H1 (cell line): Measurements from ENCODE around the gene ABCC6. TPM values are rescaled to one million over a fixed set of nuclear protein-coding genes. Genes with fewer than 3 reads are reported as not detected.

Experiments used
- CTCF ChIA-PET: fragments of 300-600 bp; sonication (Branson Sonifier 250); formaldehyde crosslinking; loops from one replicate; lab custom pipeline; 2021; ENCODE audit not compliant: partially characterized antibody; lab: Charles Lee
- POLR2A ChIA-PET: fragments of 300-600 bp; sonication (Branson Sonifier 250); formaldehyde crosslinking; loops from one replicate; lab custom pipeline; 2021; ENCODE audit warnings: inconsistent platforms; ENCODE audit not compliant: partially characterized antibody; lab: Charles Lee
- DNase-seq, 2 experiments: peaks; one replicate each; pipeline versions ENCODE4 v3.0.0 to v3.0.0-alpha.2; 2010 to 2022; ENCODE audit warnings: low spot score in 2 of 2, low read depth in 1 of 2, mixed read lengths in 1 of 2
- FAIRE-seq: peaks from 2 replicates; lab custom pipeline; 2011; peaks lifted over from hg19 to GRCh38; lab: Jason Lieb, UNC
- H2AFZ ChIP-seq: 2 replicates; pipeline ENCODE4 v1.8.1; 2012; ENCODE audit warnings: low read length, inconsistent platforms
- H2AK5ac ChIP-seq: 2 replicates; pipeline ENCODE4 v1.6.1; 2013; ENCODE audit warnings: low read depth, low read length
- H2BK120ac ChIP-seq: replicated peaks from 2 replicates; pipeline ENCODE3; 2013; ENCODE audit warnings: low read depth, low read length, inconsistent platforms
- H2BK12ac ChIP-seq: 2 replicates; pipeline ENCODE4 v1.6.1; 2013; ENCODE audit warnings: low read depth, low read length
- H2BK15ac ChIP-seq: 2 replicates; pipeline ENCODE4 v1.6.1; 2013; ENCODE audit warnings: low read length
- H2BK20ac ChIP-seq: 2 replicates; pipeline ENCODE4 v1.6.1; 2013; ENCODE audit warnings: low read length
- H2BK5ac ChIP-seq: 2 replicates; pipeline ENCODE4 v1.6.1; 2013; ENCODE audit warnings: low read depth, low read length
- H3K14ac ChIP-seq: 2 replicates; pipeline ENCODE4 v1.6.1; 2013; ENCODE audit warnings: inconsistent platforms; ENCODE audit not compliant: insufficient read length
- H3K18ac ChIP-seq: 2 replicates; pipeline ENCODE4 v1.6.1; 2013; ENCODE audit warnings: low read length; ENCODE audit errors: extremely low read depth
- H3K23ac ChIP-seq: 2 replicates; pipeline ENCODE4 v1.6.1; 2013; ENCODE audit warnings: inconsistent platforms; ENCODE audit not compliant: insufficient read length
- H3K23me2 ChIP-seq: 2 replicates; pipeline ENCODE4 v1.6.1; 2013; ENCODE audit warnings: low read depth, low read length
- H3K27ac ChIP-seq: 2 replicates; pipeline ENCODE4 v1.6.1; 2011; ENCODE audit warnings: low read depth, low read length, inconsistent platforms
- H3K27me3 ChIP-seq, 4 experiments: replicated peaks in 1 of 4; 1 replicate in 1 of 4; 2 replicates in 3 of 4; pipeline versions ENCODE4 v1.6.1 to v1.8.1; 2011 to 2013; ENCODE audit warnings: low read length in 3 of 4, mild to moderate bottlenecking in 3 of 4, inconsistent platforms in 2 of 4, mixed read lengths in 2 of 4, moderate library complexity in 1 of 4; ENCODE audit not compliant: control insufficient read depth in 3 of 4, insufficient read depth in 3 of 4; ENCODE audit errors: extremely low read depth in 1 of 4
- H3K36me3 ChIP-seq, 4 experiments: 2 replicates each; pipeline versions ENCODE4 v1.6.1 to v1.8.1; 2011 to 2013; ENCODE audit warnings: mild to moderate bottlenecking in 4 of 4, low read length in 3 of 4, moderate library complexity in 2 of 4, control low read depth in 1 of 4, inconsistent platforms in 1 of 4; ENCODE audit not compliant: insufficient read depth in 4 of 4, control insufficient read depth in 2 of 4
- H3K4ac ChIP-seq: replicated peaks from 2 replicates; pipeline ENCODE3; 2013; ENCODE audit warnings: low read length, low read depth, mixed read lengths, inconsistent platforms; ENCODE audit not compliant: insufficient read length
- H3K4me1 ChIP-seq, 4 experiments: replicated peaks in 1 of 4; 1 replicate in 1 of 4; 2 replicates in 3 of 4; pipeline versions ENCODE4 v1.6.1 to v1.8.1; 2011 to 2013; ENCODE audit warnings: low read length in 3 of 4, inconsistent platforms in 2 of 4, mixed read lengths in 1 of 4; ENCODE audit not compliant: insufficient read depth in 4 of 4, control insufficient read depth in 3 of 4
- H3K4me2 ChIP-seq, 2 experiments: 2 replicates each; pipeline versions ENCODE4 v1.6.1 to v1.8.1; 2011 to 2013; ENCODE audit warnings: low read depth in 2 of 2, low read length in 2 of 2, control low read depth in 1 of 2, inconsistent platforms in 1 of 2, mild to moderate bottlenecking in 1 of 2; ENCODE audit not compliant: insufficient read depth in 1 of 2
- H3K4me3 ChIP-seq, 4 experiments: fragments of 200-600, 300-600 bp in 1 of 4; sonication (generic), shearing (Covaris generic), sonication (Bioruptor Twin) in 1 of 4; 2 replicates each; pipeline versions ENCODE4 v1.5.1 to v1.8.1; 2011 to 2016; ENCODE audit warnings: low read length in 4 of 4, low read depth in 3 of 4, control low read depth in 2 of 4, inconsistent platforms in 2 of 4, mild to moderate bottlenecking in 2 of 4, mixed read lengths in 1 of 4, moderate library complexity in 1 of 4; ENCODE audit not compliant: insufficient read depth in 2 of 4; ENCODE audit errors: extremely low read depth in 1 of 4
- H3K56ac ChIP-seq: replicated peaks from 2 replicates; pipeline ENCODE3; 2013; ENCODE audit warnings: low read depth, mild to moderate bottlenecking, mixed read lengths, low read length, inconsistent platforms; ENCODE audit not compliant: insufficient read length
- H3K79me1 ChIP-seq: 2 replicates; pipeline ENCODE4 v1.6.1; 2013; ENCODE audit warnings: low read depth, low read length, control low read depth
- H3K79me2 ChIP-seq, 2 experiments: 2 replicates each; pipeline versions ENCODE4 v1.6.1 to v1.8.1; 2012 to 2013; ENCODE audit warnings: low read length in 2 of 2, mild to moderate bottlenecking in 2 of 2, inconsistent platforms in 1 of 2; ENCODE audit not compliant: insufficient read depth in 2 of 2, control insufficient read depth in 1 of 2
- H3K9ac ChIP-seq, 4 experiments: replicated peaks in 1 of 4; 1 replicate in 1 of 4; 2 replicates in 3 of 4; pipeline versions ENCODE4 v1.6.1 to v1.8.1; 2011 to 2013; ENCODE audit warnings: low read depth in 3 of 4, low read length in 3 of 4, control low read depth in 2 of 4, mild to moderate bottlenecking in 2 of 4, moderate library complexity in 2 of 4, inconsistent platforms in 1 of 4; ENCODE audit errors: extremely low read depth in 1 of 4
- H3K9me3 ChIP-seq, 2 experiments: 2 replicates each; pipeline versions ENCODE4 v1.6.1 to v1.8.1; 2012 to 2013; ENCODE audit warnings: mild to moderate bottlenecking in 2 of 2, moderate library complexity in 2 of 2, control low read depth in 1 of 2, inconsistent platforms in 1 of 2, low read depth in 1 of 2, low read length in 1 of 2, mixed read lengths in 1 of 2; ENCODE audit not compliant: insufficient read depth in 2 of 2
- H4K20me1 ChIP-seq, 2 experiments: replicated peaks in 1 of 2; 2 replicates each; pipeline versions ENCODE3 to v1.8.1; 2011 to 2013; ENCODE audit warnings: inconsistent platforms in 2 of 2, low read length in 2 of 2, mild to moderate bottlenecking in 1 of 2; ENCODE audit not compliant: insufficient read depth in 2 of 2, control insufficient read depth in 1 of 2
- H4K5ac ChIP-seq: 2 replicates; pipeline ENCODE4 v1.6.1; 2013; ENCODE audit warnings: low read length, low read depth, mixed read lengths, inconsistent platforms; ENCODE audit not compliant: insufficient read length
- H4K8ac ChIP-seq: 2 replicates; pipeline ENCODE4 v1.8.0; 2013; ENCODE audit warnings: mild to moderate bottlenecking, moderate library complexity, low read length, inconsistent platforms; ENCODE audit not compliant: insufficient read depth; ENCODE audit errors: extremely low read depth
- H4K91ac ChIP-seq: replicated peaks from 2 replicates; pipeline ENCODE3; 2013; ENCODE audit warnings: low read length, mixed read lengths, inconsistent platforms; ENCODE audit not compliant: insufficient read length
- CEBPB ChIP-seq: IDR thresholded peaks from 2 replicates; pipeline ENCODE4 v1.6.1; 2012; ENCODE audit warnings: low read depth, low read length
- GTF2F1 ChIP-seq: IDR thresholded peaks from 2 replicates; pipeline ENCODE4 v1.6.1; 2012; ENCODE audit warnings: low read depth, low read length, improper control_type of control experiment, borderline replicate concordance
- POLR2AphosphoS5 ChIP-seq: IDR thresholded peaks from 2 replicates; pipeline ENCODE4 v1.6.1; 2011; ENCODE audit warnings: low read depth, low read length
- SIX5 ChIP-seq: IDR thresholded peaks from 2 replicates; pipeline ENCODE4 v1.6.1; 2011; ENCODE audit warnings: mild to moderate bottlenecking, low read depth, low read length
- WGBS, 2 experiments: shearing (Covaris generic) in 1 of 2; methylation state at CpG; one replicate each; pipeline versions ENCODE4 v1.1.6 to v1.1.7; 2013 to 2015; ENCODE audit warnings: low lambda C conversion rate in 2 of 2, mixed read lengths in 2 of 2, inconsistent platforms in 1 of 2, low coverage in 1 of 2, missing lambda C conversion rate in 1 of 2; ENCODE audit not compliant: insufficient replicate concordance in 2 of 2, insufficient coverage in 1 of 2, insufficient read length in 1 of 2; ENCODE audit errors: extremely low coverage in 1 of 2, missing lambda C conversion rate in 1 of 2; 5-methylcytosine and 5-hydroxymethylcytosine counted together
- polyA plus RNA-seq, 7 experiments: library from polyadenylated mRNA; depleted of rRNA in 3 of 7; stranded (reverse) in 5 of 7; unstranded in 2 of 7; fragments of >200 nt in 5 of 7; fragments of 200-250 nt in 2 of 7; gene quantifications; 1 replicate in 5 of 7; 2 replicates in 1 of 7; 4 replicates in 1 of 7; pipeline versions ENCODE4 v1.2.1 to v1.2.3, GENCODE V29; 2011 to 2013; ENCODE audit warnings: missing spikeins in 2 of 7, mixed read lengths in 2 of 7
- total RNA-seq: library from RNA; stranded (reverse); fragmentation: NEBNext Ultra II Directional; extraction: Animal tissue kit (Norgen Biotek cat#: 25700); gene quantifications from 2 replicates; pipeline ENCODE4 v1.2.1, GENCODE V29; 2021

The ABCC6 gene
- total and polyA plus RNA-seq, 2 of the 8 experiments (the other 6 are each of a cell fraction or from before 2014, with no cell fraction given): 1.6 to 1.8 TPM

DNA sequence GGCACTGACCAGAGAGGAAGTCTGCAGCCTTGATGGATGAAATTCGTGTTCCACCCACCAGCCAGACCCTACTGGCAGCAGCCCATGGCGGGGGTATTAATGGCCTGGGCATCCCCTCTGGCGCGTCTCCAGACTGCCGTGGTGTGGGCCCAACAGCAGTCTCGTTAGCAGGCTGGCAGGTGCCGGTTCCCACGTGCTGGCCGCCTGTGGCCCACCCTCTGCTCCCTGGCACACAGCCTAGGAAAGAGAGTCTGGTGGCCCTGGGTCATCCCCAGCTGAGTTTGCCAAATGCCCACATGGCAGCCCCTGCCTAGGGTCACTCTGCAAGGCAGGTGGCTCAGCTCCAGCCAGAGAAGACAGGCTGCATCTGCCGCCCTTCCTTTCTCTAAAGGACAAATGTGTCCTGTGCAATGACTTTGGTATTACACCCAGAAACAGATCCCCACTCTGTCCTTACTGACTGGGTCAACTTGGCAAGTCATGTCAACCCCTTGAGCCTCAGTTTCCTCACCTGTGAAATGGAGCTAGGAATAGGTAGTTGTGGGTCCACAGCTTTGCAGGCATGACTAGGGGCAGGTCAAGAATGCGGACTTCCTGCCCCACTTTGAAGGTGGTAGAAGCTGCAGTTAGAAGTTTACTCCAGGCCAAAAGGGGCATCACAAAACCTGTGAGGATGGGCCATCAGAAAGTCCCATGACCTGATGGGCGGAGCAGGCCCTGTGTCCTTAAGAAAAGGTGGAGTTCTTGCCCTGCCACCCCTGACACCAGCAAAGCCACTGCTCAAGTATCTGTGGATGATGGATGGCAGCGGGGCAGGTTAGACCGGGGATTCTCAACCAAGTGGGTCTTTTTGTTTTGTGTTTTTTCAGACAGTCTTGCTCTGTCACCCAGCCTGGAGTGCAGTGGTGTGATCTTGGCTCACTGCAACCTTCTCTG lies 76.6 kb downstream of the ABCC6 start:
- TF ChIP-seq CEBPB: no peak
- no peak for TF ChIP-seq GTF2F1
- no peak for TF ChIP-seq SIX5
- peak; percentile 3; the same call in 1 of the 2 replicates for TF ChIP-seq POLR2AphosphoS5
- Histone ChIP-seq H2BK12ac (no peak overlapping the region), H4K5ac (no peak overlapping the region), H3K4ac (no peak overlapping the region), H3K9ac (no peak overlapping the region), H2AFZ (no peak overlapping the region), H2BK15ac (no peak overlapping the region), H2BK20ac (no peak overlapping the region), H2AK5ac (no peak overlapping the region), H3K79me2 (no peaks in the 10 kb centered on the region), H3K14ac (no peak overlapping the region), H4K8ac (no peak overlapping the region; the same call in 1 of the 2 replicates), H3K23ac (no peak overlapping the region), H3K4me3 (no peak overlapping the region), H2BK120ac (no peak overlapping the region), H3K18ac (no peak overlapping the region), H3K27me3 (no peaks in the 10 kb centered on the region), H3K36me3 (peaks cover 0 to 15% (median 6%) of the 10 kb centered on the region in 4 experiments; a peak in 5 of 8 replicates), H3K4me1 (peaks cover 0 to 4% (median under 1%) of the 10 kb centered on the region in 4 experiments; a peak in 1 of 7 replicates), H3K4me2 (no peak overlapping the region), H3K56ac (no peak overlapping the region), H2BK5ac (no peak overlapping the region), H3K79me1 (no peaks in the 10 kb centered on the region; the same call in 1 of the 2 replicates), H3K9me3 (no peaks in the 10 kb centered on the region), H4K20me1 (peaks cover 3% of the 10 kb centered on the region in 2 experiments), H3K23me2 (no peaks in the 10 kb centered on the region), H3K27ac (no peak overlapping the region; the same call in 1 of the 2 replicates), H4K91ac (no peak overlapping the region)
- POLR2A ChIA-PET: no interaction called here
- WGBS, 2 experiments: 85% methylated on average over 14 of the region's 14 CpGs; no CpG with 5 or more reads in 1 of the 2 experiments
- FAIRE-seq (no peak), DNase-seq (no peak)
- CTCF ChIA-PET: interaction anchor here (1.1 kb wide), 1 partner anchor 387 kb away, joined by 3 read pairs; no protein-coding TSS in a partner anchor
